SIG-M5 treated with dmso at 0.1 percent for 504 hours (cell line): ENCODE measurements around the gene GNA12.
"Not testable (repeated sequence)": the region's sequence is repeated elsewhere in the genome, so short reads cannot be mapped to it uniquely, and the experiment has no call there.

Experiments
- DNase-seq: peaks from one replicate; lab custom pipeline; 2025; ENCODE audit not compliant: unreplicated experiment; lab: John Stamatoyannopoulos, UW

Gene GNA12

DNA sequence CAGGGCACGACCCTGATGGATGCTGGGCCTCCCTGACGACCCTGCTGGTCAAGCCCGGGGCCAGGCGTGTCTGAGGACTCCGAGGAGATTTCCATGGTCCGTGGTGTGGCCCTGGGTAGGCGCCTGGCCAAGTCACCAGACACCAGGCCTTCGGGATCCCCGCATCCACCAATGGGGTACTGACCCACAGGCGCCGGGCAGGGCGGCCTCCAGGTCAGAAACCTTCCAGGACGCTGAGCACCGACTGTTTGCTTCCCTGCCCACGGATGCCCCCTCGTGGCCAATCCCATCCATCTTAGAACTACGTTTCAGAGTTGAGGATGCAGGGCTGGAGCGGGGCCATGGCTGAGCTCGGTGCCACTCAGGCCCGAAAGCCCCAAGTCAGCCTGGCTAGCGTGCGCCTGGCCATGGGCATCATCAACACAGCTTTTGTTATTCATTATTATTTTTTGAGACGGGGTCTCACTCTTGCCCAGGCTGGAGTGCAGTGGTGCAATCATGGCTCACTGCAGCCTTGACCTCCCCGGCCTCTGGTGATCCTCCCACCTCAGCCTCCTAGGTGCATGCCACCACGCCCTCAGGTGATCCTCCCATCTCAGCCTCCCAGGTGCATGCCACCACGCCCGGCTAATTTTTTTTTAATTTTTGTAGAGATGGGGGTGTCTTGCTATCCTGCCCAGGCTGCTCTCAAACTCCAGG is 163.2 kb downstream of the GNA12 start:
- DNase-seq = peak; percentile 49

DNA sequence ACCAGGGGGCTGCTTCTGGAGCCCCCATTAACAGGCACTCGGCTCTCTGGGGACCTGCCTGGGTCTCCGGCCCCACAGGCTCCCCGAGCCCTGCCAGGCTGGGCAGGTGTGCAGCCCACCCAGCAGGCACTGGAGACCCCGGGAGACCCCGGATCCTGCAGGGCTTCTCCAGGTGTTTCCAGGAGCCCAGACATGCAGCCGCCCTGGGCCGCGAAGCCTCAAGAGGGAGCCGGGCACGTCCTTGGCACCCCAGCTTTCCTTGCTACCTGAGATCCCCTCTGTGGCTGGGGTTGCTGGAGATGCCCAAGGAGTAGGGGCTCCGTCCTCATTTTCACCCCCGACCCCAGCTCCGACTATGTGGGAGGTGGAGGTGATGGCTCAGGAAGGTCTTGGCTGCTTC is 163.9 kb downstream of the GNA12 start:
- DNase-seq = no peak

GRCh38 chr7:2679135-2680127 is 164.7 kb downstream of the GNA12 start:
- not testable (repeated sequence) for DNase-seq

DNA sequence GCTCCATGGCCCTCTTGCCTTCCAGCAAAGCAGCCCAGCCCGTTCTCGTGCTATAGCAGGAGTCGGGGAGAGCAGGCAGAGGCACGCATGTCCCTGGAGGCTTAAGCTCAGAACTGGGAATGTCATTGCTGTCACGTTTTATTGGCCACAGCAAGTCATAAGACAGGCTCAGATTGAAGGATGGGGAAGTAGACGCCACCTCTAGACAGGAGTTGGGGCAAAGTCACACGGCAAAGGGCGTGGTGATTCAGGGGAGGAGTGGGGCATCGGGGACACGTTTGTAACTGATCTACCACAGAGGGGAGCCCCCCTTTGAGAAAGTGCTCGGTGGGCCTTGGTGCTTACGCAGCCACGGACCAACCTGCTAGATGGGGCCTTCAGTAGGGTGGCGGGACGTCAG is 165.7 kb downstream of the GNA12 start:
- not testable (repeated sequence) for DNase-seq
